HCT116 (cell line): Measurements from ENCODE around the gene LRBA. TPM values are rescaled to one million over a fixed set of nuclear protein-coding genes. Genes with fewer than 3 reads are reported as not detected.

ENCODE experiments used
- ATAC-seq: fragments of 200-7000 bp; cut with Tn5 transposase; 2 replicates; pipeline ENCODE4 v1.9.1; 2020; ENCODE audit warnings: mild to moderate bottlenecking, moderate library complexity
- BruUV-seq: library from RNA; stranded (reverse); fragments of 400-500 nt; replicated peaks from 2 replicates; lab custom pipeline; 2021; lab: Mats Ljungman, UMichigan
- CTCF ChIA-PET: fragments of 300-600 bp; sonication (Branson Sonifier 250); formaldehyde crosslinking; loops from one replicate; lab custom pipeline; 2021; ENCODE audit warnings: antibody characterized with exemption; lab: Charles Lee
- POLR2A ChIA-PET: fragments of 300-600, 350-600 bp; sonication (Branson Sonifier 250); formaldehyde crosslinking; loops from one replicate; lab custom pipeline; 2021; ENCODE audit warnings: antibody characterized with exemption; lab: Charles Lee
- RAD21 ChIA-PET, 2 experiments: fragments of 300-600 bp; sonication (Branson Sonifier 250); formaldehyde crosslinking; loops; one replicate each; lab custom pipeline; 2023; ENCODE audit warnings: low total read pairs in 2 of 2; ENCODE audit not compliant: uncharacterized antibody in 2 of 2, unreplicated experiment in 2 of 2, low non-redundant PET in 1 of 2; lab: Charles Lee
- DNase-seq: peaks from one replicate; pipeline ENCODE4 v3.0.0-alpha.2; 2010; ENCODE audit warnings: low read depth, low spot score
- H2AFZ ChIP-seq: fragments of 200-600 bp; shearing (Covaris generic), sonication (generic); 2 replicates; pipeline ENCODE4 v1.6.1; 2017; ENCODE audit warnings: low read depth, mixed run types, mixed read lengths, antibody characterized with exemption, low read length; ENCODE audit not compliant: poor library complexity, severe bottlenecking
- H3K27ac ChIP-seq: 2 replicates; pipeline ENCODE4 v1.5.1; 2012; ENCODE audit warnings: low read depth, low read length
- H3K27me3 ChIP-seq: fragments of 200-600 bp; sonication (generic); 2 replicates; pipeline ENCODE4 v1.6.1; 2016; ENCODE audit warnings: mixed run types, low read length, mixed read lengths; ENCODE audit not compliant: insufficient read depth
- H3K36me3 ChIP-seq, 2 experiments: fragments of 200-500 bp in 1 of 2; fragments of 200-600 bp in 1 of 2; sonication (Bioruptor generic) in 1 of 2; sonication (generic) in 1 of 2; 2 replicates each; pipeline versions ENCODE4 v1.5.1 to v1.6.1; 2014 to 2016; ENCODE audit warnings: low read length in 2 of 2, inconsistent platforms in 1 of 2, mixed read lengths in 1 of 2, mixed run types in 1 of 2; ENCODE audit not compliant: insufficient read depth in 2 of 2, control insufficient read depth in 1 of 2
- H3K4me1 ChIP-seq, 2 experiments: fragments of 200-600 bp in 1 of 2; sonication (generic) in 1 of 2; 2 replicates each; pipeline versions ENCODE4 v1.5.1 to v1.6.1; 2012 to 2017; ENCODE audit warnings: low read length in 2 of 2, inconsistent platforms in 1 of 2, mild to moderate bottlenecking in 1 of 2, mixed read lengths in 1 of 2, mixed run types in 1 of 2, moderate library complexity in 1 of 2; ENCODE audit not compliant: insufficient read depth in 2 of 2, control insufficient read depth in 1 of 2
- H3K4me2 ChIP-seq: fragments of 200-600 bp; sonication (generic); 2 replicates; pipeline ENCODE4 v1.6.1; 2017; ENCODE audit warnings: mixed run types, low read length, mixed read lengths
- H3K4me3 ChIP-seq, 2 experiments: fragments of 200-600 bp in 1 of 2; sonication (generic) in 1 of 2; replicated peaks in 1 of 2; 2 replicates each; pipeline ENCODE4 v1.5.1; 2011 to 2016; ENCODE audit warnings: low read length in 2 of 2, control low read depth in 1 of 2, low read depth in 1 of 2, mild to moderate bottlenecking in 1 of 2, mixed read lengths in 1 of 2, mixed run types in 1 of 2
- H3K79me2 ChIP-seq: fragments of 200-600 bp; sonication (generic); 2 replicates; pipeline ENCODE4 v1.6.1; 2017; ENCODE audit warnings: mild to moderate bottlenecking, mixed run types, low read length, moderate library complexity, mixed read lengths; ENCODE audit not compliant: insufficient read depth
- H3K9ac ChIP-seq: fragments of 200-600 bp; sonication (generic); 2 replicates; pipeline ENCODE4 v1.6.1; 2016; ENCODE audit warnings: low read length, mixed read lengths
- H3K9me2 ChIP-seq: fragments of 200-600 bp; sonication (generic), shearing (Covaris generic); 2 replicates; pipeline ENCODE4 v1.6.1; 2017; ENCODE audit warnings: mixed run types, mild to moderate bottlenecking, moderate library complexity; ENCODE audit not compliant: insufficient read depth
- H3K9me3 ChIP-seq, 2 experiments: fragments of 200-500 bp in 1 of 2; fragments of 200-600 bp in 1 of 2; sonication (Bioruptor generic) in 1 of 2; sonication (generic) in 1 of 2; 2 replicates each; pipeline ENCODE4 v1.6.1; 2014 to 2017; ENCODE audit warnings: low read length in 2 of 2, mixed read lengths in 2 of 2, inconsistent platforms in 1 of 2, low read depth in 1 of 2, mild to moderate bottlenecking in 1 of 2, mixed run types in 1 of 2, moderate library complexity in 1 of 2; ENCODE audit not compliant: control insufficient read depth in 1 of 2, insufficient read depth in 1 of 2
- H4K20me1 ChIP-seq: fragments of 200-600 bp; sonication (generic), shearing (Covaris generic); 2 replicates; pipeline ENCODE4 v1.6.1; 2017; ENCODE audit warnings: mixed run types, mild to moderate bottlenecking, moderate library complexity; ENCODE audit not compliant: insufficient read depth
- CBX3 ChIP-seq: IDR thresholded peaks from 2 replicates; pipeline ENCODE4 v1.6.1; 2012; ENCODE audit warnings: low read depth
- EGR1 ChIP-seq: IDR thresholded peaks from 2 replicates; pipeline ENCODE4 v1.6.1; 2012; ENCODE audit warnings: low read depth
- EZH2 ChIP-seq: fragments of 200-600 bp; sonication (generic); IDR thresholded peaks from 2 replicates; pipeline ENCODE4 v1.6.1; 2017; ENCODE audit warnings: antibody characterized with exemption, mixed run types
- EZH2phosphoT487 ChIP-seq: fragments of 200-600 bp; IDR thresholded peaks from 2 replicates; pipeline ENCODE4 v1.6.1; 2018; ENCODE audit warnings: antibody characterized with exemption, borderline replicate concordance
- FOSL1 ChIP-seq: IDR thresholded peaks from 2 replicates; pipeline ENCODE4 v1.6.1; 2012; ENCODE audit warnings: low read depth
- JUND ChIP-seq: IDR thresholded peaks from 2 replicates; pipeline ENCODE4 v1.6.1; 2012
- POLR2A ChIP-seq: IDR thresholded peaks from 2 replicates; pipeline ENCODE4 v1.7.0; 2011; ENCODE audit warnings: borderline replicate concordance; ENCODE audit not compliant: insufficient read depth, insufficient read length; ENCODE audit errors: extremely low read depth
- RAD21 ChIP-seq: IDR thresholded peaks from 2 replicates; pipeline ENCODE4 v1.6.1; 2012; ENCODE audit warnings: low read depth, mild to moderate bottlenecking
- SIN3A ChIP-seq: IDR thresholded peaks from 2 replicates; pipeline ENCODE4 v1.6.1; 2012; ENCODE audit warnings: low read depth
- SP1 ChIP-seq: IDR thresholded peaks from 2 replicates; pipeline ENCODE4 v1.6.1; 2012; ENCODE audit warnings: low read depth
- ZFX ChIP-seq: fragments of 450-650 bp; IDR thresholded peaks from 2 replicates; pipeline ENCODE4 v1.6.1; 2017
- ZNF274 ChIP-seq: fragments of 200-500 bp; sonication (Bioruptor generic); IDR thresholded peaks from 2 replicates; pipeline ENCODE4 v1.6.1; 2014; ENCODE audit warnings: mild to moderate bottlenecking, low read depth, low read length, inconsistent platforms
- intact Hi-C: fragments of 100-400 bp; cut with micrococcal nuclease; formaldehyde crosslinking; loops from 2 replicates; pipeline ENCODE4 v1.10.0; 2022
- total RNA-seq: library from RNA; stranded (reverse); gene quantifications from one replicate; pipeline ENCODE4 v1.2.1, GENCODE V29; 2021; ENCODE audit not compliant: unreplicated experiment
- TF ChIP-seq, protein P1 (sequence below): IDR thresholded peaks from 2 replicates; pipeline ENCODE4 v1.6.1; 2012
- TF ChIP-seq, protein P2 (sequence below), 3 experiments: fragments of 200-600 bp in 1 of 3; sonication (generic) in 1 of 3; IDR thresholded peaks in 2 of 3; conservative IDR thresholded peaks in 1 of 3; 2 replicates each; pipeline ENCODE4 v1.5.1; 2012 to 2017; ENCODE audit warnings: low read depth in 2 of 3, low read length in 2 of 3, antibody characterized with exemption in 1 of 3, borderline replicate concordance in 1 of 3, control low read depth in 1 of 3, mild to moderate bottlenecking in 1 of 3, mixed read lengths in 1 of 3, mixed run types in 1 of 3, moderate library complexity in 1 of 3; ENCODE audit not compliant: insufficient read depth in 1 of 3
- TF ChIP-seq, protein P3 (sequence below): IDR thresholded peaks from 2 replicates; pipeline ENCODE4 v1.6.1; 2011; ENCODE audit warnings: mild to moderate bottlenecking, low read length, moderate library complexity; ENCODE audit not compliant: insufficient replicate concordance; ENCODE audit errors: extremely low read depth

LRBA gene
- total RNA-seq, 1 experiment from 2014 or later, result 79.8 TPM

DNA sequence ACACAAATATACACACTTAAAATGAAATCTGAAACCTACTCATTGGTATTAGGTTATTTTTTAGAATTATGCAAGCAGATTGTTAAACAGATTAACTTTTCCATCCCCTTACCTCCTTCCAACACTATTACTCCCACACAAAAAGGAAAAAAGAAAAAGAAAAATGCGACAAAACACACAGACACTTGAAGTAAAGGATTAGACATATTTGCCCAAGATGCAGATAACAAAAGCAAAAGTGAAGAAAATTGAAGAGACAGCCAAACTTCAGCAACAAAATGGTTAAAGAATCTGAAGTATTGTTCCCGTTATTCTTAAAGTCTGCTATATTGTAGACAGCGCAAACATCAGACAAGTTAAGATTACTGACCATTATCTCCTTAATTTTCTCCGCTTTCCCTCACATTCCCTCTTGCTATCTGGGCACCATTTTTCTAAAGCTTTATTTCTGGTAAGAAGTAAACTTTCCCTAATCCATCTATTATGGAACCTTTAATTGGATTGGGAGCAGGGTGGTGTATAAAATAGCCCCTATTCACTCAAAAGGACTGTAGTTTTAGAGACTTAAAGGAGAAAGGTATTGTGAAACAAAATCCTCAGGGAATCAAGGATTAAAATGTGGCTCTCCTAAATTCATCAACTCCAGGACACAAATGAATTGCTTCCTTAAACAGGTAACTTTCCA lies 467.8 kb downstream of the LRBA start:
- H3K9ac ChIP-seq, result no peak overlapping the region
- RAD21 ChIA-PET, result no interaction called here

GRCh38 chr4:150546286-150546685 lies 468.8 kb downstream of the LRBA start:
- Histone ChIP-seq H3K9me3 (no peaks in the 10 kb centered on the region), H3K27ac (no peak overlapping the region), H3K4me1 (no peaks in the 10 kb centered on the region), H3K36me3 (no peaks in the 10 kb centered on the region), H3K4me2 (no peak overlapping the region), H3K4me3 (no peak overlapping the region), H4K20me1 (no peaks in the 10 kb centered on the region), H2AFZ (no peak overlapping the region), H3K9ac (no peak overlapping the region), H3K79me2 (no peaks in the 10 kb centered on the region), H3K9me2 (no peaks in the 10 kb centered on the region), H3K27me3 (no peaks in the 10 kb centered on the region)
- BruUV-seq, result no TSS peak
- ChIA-PET RAD21 (no interaction called here), POLR2A (no interaction called here), CTCF (interaction anchor here (1.6 kb wide), 1 partner anchor 9 kb away, joined by 3 read pairs; no protein-coding TSS in a partner anchor)
- DNase-seq (no peak), ATAC-seq (no peak)
- intact Hi-C loops, result no loop called here
- TF ChIP-seq CBX3 (no peak), SP1 (no peak), RAD21 (no peak), JUND (no peak), FOSL1 (no peak), EZH2phosphoT487 (no peak), ZNF274 (no peak), ZFX (no peak), EZH2 (no peak), EGR1 (no peak)
- TF ChIP-seq, protein P1, sequence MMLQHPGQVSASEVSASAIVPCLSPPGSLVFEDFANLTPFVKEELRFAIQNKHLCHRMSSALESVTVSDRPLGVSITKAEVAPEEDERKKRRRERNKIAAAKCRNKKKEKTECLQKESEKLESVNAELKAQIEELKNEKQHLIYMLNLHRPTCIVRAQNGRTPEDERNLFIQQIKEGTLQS, result no peak
- TF ChIP-seq, protein P2, sequence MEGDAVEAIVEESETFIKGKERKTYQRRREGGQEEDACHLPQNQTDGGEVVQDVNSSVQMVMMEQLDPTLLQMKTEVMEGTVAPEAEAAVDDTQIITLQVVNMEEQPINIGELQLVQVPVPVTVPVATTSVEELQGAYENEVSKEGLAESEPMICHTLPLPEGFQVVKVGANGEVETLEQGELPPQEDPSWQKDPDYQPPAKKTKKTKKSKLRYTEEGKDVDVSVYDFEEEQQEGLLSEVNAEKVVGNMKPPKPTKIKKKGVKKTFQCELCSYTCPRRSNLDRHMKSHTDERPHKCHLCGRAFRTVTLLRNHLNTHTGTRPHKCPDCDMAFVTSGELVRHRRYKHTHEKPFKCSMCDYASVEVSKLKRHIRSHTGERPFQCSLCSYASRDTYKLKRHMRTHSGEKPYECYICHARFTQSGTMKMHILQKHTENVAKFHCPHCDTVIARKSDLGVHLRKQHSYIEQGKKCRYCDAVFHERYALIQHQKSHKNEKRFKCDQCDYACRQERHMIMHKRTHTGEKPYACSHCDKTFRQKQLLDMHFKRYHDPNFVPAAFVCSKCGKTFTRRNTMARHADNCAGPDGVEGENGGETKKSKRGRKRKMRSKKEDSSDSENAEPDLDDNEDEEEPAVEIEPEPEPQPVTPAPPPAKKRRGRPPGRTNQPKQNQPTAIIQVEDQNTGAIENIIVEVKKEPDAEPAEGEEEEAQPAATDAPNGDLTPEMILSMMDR (IDR thresholded peaks at IDR 0.05 in 2 of 3, conservative IDR thresholded peaks at IDR 0.05 in 1 of 3; ENCODE audit: borderline replicate concordance in 1 of 3, insufficient read depth in 1 of 3, low read depth in 2 of 3, low read length in 2 of 3), result no peak
- TF ChIP-seq, protein P3, sequence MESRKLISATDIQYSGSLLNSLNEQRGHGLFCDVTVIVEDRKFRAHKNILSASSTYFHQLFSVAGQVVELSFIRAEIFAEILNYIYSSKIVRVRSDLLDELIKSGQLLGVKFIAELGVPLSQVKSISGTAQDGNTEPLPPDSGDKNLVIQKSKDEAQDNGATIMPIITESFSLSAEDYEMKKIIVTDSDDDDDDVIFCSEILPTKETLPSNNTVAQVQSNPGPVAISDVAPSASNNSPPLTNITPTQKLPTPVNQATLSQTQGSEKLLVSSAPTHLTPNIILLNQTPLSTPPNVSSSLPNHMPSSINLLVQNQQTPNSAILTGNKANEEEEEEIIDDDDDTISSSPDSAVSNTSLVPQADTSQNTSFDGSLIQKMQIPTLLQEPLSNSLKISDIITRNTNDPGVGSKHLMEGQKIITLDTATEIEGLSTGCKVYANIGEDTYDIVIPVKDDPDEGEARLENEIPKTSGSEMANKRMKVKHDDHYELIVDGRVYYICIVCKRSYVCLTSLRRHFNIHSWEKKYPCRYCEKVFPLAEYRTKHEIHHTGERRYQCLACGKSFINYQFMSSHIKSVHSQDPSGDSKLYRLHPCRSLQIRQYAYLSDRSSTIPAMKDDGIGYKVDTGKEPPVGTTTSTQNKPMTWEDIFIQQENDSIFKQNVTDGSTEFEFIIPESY, result no peak

More for the DNA sequence above, 467.8 kb downstream of the LRBA start:
- no peaks in the 10 kb centered on the region for H4K20me1 ChIP-seq
- H3K27ac ChIP-seq, result no peak overlapping the region
- POLR2A ChIA-PET, result no interaction called here
- H3K36me3 ChIP-seq, result no peaks in the 10 kb centered on the region
- intact Hi-C loops, result no loop called here
- H3K9me2 ChIP-seq, result no peaks in the 10 kb centered on the region
- H2AFZ ChIP-seq, result no peak overlapping the region
- no TSS peak for BruUV-seq
- no peak for DNase-seq
- H3K4me2 ChIP-seq, result no peak overlapping the region
- no peaks in the 10 kb centered on the region for H3K79me2 ChIP-seq
- no peaks in the 10 kb centered on the region for H3K27me3 ChIP-seq
- TF ChIP-seq POLR2A (no peak), RAD21 (no peak), EZH2 (no peak), CBX3 (no peak), EGR1 (no peak), FOSL1 (no peak), ZFX (no peak), SIN3A (no peak)
- TF ChIP-seq, protein P1, result no peak
- no peaks in the 10 kb centered on the region for H3K9me3 ChIP-seq
- no peak for ATAC-seq
- no peak overlapping the region for H3K4me3 ChIP-seq
- H3K4me1 ChIP-seq, result no peaks in the 10 kb centered on the region
- CTCF ChIA-PET, result no interaction called here
